ENCODE results near the gene NPTXR. TPM values are rescaled to one million over a fixed set of nuclear protein-coding genes. Genes with fewer than 3 reads are reported as not detected.
A peak's percentile ranks its signal among the peaks of the same experiment; 100 is the strongest.

The NPTXR gene
- total RNA-seq, 1 experiment from 2014 or later: 129 TPM

GRCh38 chr22:38862375-38863329 is 18.8 kb upstream of the NPTXR start:
- no peak for DNase-seq (ENCODE audit: low spot score)
- intact Hi-C loops (cut with micrococcal nuclease; ENCODE audit: unreplicated experiment): no loop called here
- H3K4me1 ChIP-seq (ENCODE audit: insufficient read depth, low read length, poor library complexity, severe bottlenecking): peaks cover 57% of the 10 kb centered on the region

DNA sequence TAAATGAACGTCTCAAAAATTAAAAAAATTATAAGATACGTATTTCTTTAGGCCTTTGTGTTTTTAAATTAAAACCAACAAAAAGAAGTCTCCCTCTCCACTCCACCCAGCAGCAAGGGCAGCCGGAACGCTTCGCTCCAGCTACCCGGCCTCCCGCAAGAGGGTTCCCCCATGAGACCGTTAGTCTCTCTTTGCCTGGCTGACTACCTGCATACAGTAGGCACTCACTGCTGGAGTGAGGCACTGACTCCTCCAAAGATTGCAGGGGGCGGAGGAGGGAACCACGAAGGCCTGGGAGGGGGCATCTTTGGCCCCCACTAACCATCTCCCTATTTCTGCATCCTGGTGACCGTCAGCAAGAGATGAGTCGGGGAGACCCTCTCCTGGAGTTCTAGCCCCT is 18.1 kb upstream of the NPTXR start:
- TF ChIP-seq EZH2 (IDR thresholded peaks at IDR 0.05; ENCODE audit: borderline replicate concordance, low read depth, low read length, poor library complexity, severe bottlenecking) (no peak), CTCF (conservative IDR thresholded peaks at IDR 0.05; ENCODE audit: low read depth, low read length) (no peak)
- H3K27me3 ChIP-seq (replicated peaks; ENCODE audit: insufficient read depth, low read depth, low read length, poor library complexity): no peaks in the 10 kb centered on the region
- BruUV-seq (replicated peaks): no TSS peak
- DNase-seq (ENCODE audit: low spot score): no peak
- no peaks in the 10 kb centered on the region for H3K9me3 ChIP-seq (ENCODE audit: low read depth, low read length, poor library complexity, severe bottlenecking)
- peaks cover 24% of the 10 kb centered on the region for H3K36me3 ChIP-seq (ENCODE audit: insufficient read depth, low read length, poor library complexity, severe bottlenecking)
- H3K27ac ChIP-seq (ENCODE audit: low read depth, low read length, poor library complexity, severe bottlenecking): peak overlapping the region; percentile 59
- POLR2A ChIA-PET (ENCODE audit: low non-redundant PET): no interaction called here
- CTCF ChIA-PET: interaction anchor here (1.4 kb wide), 1 partner anchor 93 kb away, joined by 7 read pairs; no protein-coding TSS in a partner anchor
- no peak overlapping the region for H3K4me3 ChIP-seq (ENCODE audit: low read depth, low read length, poor library complexity, severe bottlenecking)
- H3K4me1 ChIP-seq (ENCODE audit: insufficient read depth, low read length, poor library complexity, severe bottlenecking): peaks cover 51% of the 10 kb centered on the region
- intact Hi-C loops (cut with micrococcal nuclease; ENCODE audit: unreplicated experiment): no loop called here

More at GRCh38 chr22:38862375-38863329, 18.8 kb upstream of the NPTXR start:
- no peak overlapping the region for H3K4me3 ChIP-seq (ENCODE audit: low read depth, low read length, poor library complexity, severe bottlenecking)
- no peak for TF ChIP-seq EZH2 (IDR thresholded peaks at IDR 0.05; ENCODE audit: borderline replicate concordance, low read depth, low read length, poor library complexity, severe bottlenecking)
- no peak for TF ChIP-seq CTCF (conservative IDR thresholded peaks at IDR 0.05; ENCODE audit: low read depth, low read length)
- H3K36me3 ChIP-seq (ENCODE audit: insufficient read depth, low read length, poor library complexity, severe bottlenecking): peaks cover 31% of the 10 kb centered on the region
- H3K27ac ChIP-seq (ENCODE audit: low read depth, low read length, poor library complexity, severe bottlenecking): peak overlapping the region; percentile 59
- no peaks in the 10 kb centered on the region for H3K27me3 ChIP-seq (replicated peaks; ENCODE audit: insufficient read depth, low read depth, low read length, poor library complexity)
- H3K9me3 ChIP-seq (ENCODE audit: low read depth, low read length, poor library complexity, severe bottlenecking): no peaks in the 10 kb centered on the region
- ChIA-PET POLR2A (ENCODE audit: low non-redundant PET) (no interaction called here), CTCF (interaction anchor here (1.4 kb wide), 1 partner anchor 94 kb away, joined by 7 read pairs; no protein-coding TSS in a partner anchor)
- BruUV-seq (replicated peaks): no TSS peak

DNA sequence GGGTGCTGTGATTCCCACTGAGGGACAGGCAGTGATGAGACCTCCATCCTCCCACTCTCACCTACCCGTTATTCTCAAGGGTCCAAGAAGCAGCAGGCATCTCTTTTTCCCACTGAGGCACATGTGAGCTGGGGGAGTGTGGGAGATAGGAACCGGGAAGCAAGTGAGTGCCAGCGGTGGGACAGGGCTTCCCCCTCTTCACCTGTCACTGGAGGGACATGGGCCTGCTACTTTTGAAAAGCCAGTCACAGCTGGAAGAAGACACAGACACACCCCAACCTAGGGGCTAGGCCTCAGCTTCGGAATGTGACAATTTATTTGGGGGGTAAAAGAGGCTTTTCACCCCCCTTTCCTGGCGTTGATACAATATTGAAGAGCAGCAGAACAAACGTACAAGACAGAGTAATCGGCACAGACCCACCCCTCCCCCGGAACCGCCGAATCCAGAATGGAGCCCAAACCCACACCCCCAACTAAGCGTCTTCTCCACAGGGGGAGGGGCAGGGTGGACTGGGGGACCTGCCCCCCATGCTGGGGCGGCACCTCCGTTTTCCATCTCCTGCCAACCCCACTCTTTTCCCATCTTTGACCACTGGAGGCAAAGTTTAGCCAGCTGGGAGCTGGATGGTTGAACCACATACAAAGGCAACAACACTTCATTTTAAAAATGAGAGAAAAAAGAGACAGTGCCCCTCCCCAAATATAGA is 17.5 kb upstream of the NPTXR start:
- no TSS peak for BruUV-seq (replicated peaks)
- POLR2A ChIA-PET (ENCODE audit: low non-redundant PET): no interaction called here
- intact Hi-C loops (cut with micrococcal nuclease; ENCODE audit: unreplicated experiment): no loop called here

More for the DNA sequence above, 17.5 kb upstream of the NPTXR start:
- no peak for TF ChIP-seq EZH2 (IDR thresholded peaks at IDR 0.05; ENCODE audit: borderline replicate concordance, low read depth, low read length, poor library complexity, severe bottlenecking)
- TF ChIP-seq CTCF (conservative IDR thresholded peaks at IDR 0.05; ENCODE audit: low read depth, low read length): 0 out of 2 replicates have a peak, but pooled peaks have one; percentile 20
- DNase-seq (ENCODE audit: low spot score): peak; percentile 48
- H3K4me3 ChIP-seq (ENCODE audit: low read depth, low read length, poor library complexity, severe bottlenecking): no peak overlapping the region
- CTCF ChIA-PET: interaction anchor here (1.4 kb wide), 1 partner anchor 92 kb away, joined by 7 read pairs; no protein-coding TSS in a partner anchor
- no peaks in the 10 kb centered on the region for H3K27me3 ChIP-seq (replicated peaks; ENCODE audit: insufficient read depth, low read depth, low read length, poor library complexity)
- peaks cover 18% of the 10 kb centered on the region for H3K36me3 ChIP-seq (ENCODE audit: insufficient read depth, low read length, poor library complexity, severe bottlenecking)
- H3K4me1 ChIP-seq (ENCODE audit: insufficient read depth, low read length, poor library complexity, severe bottlenecking): peaks cover 45% of the 10 kb centered on the region
- no peaks in the 10 kb centered on the region for H3K9me3 ChIP-seq (ENCODE audit: low read depth, low read length, poor library complexity, severe bottlenecking)
- no peak overlapping the region for H3K27ac ChIP-seq (ENCODE audit: low read depth, low read length, poor library complexity, severe bottlenecking)
